WTC11 (cell line): ENCODE data around the gene FOXD1. TPM values are rescaled to one million over a fixed set of nuclear protein-coding genes. Genes with fewer than 3 reads are reported as not detected.

Experiments
- ATAC-seq: fragments of 200-7000 bp; cut with Tn5 transposase; 2 replicates; pipeline ENCODE4 v1.10.0; 2021; ENCODE audit warnings: mild to moderate bottlenecking, moderate library complexity
- CTCF ChIA-PET: fragments of 300-600 bp; sonication (Branson Sonifier 250); formaldehyde crosslinking; loops from one replicate; lab custom pipeline; 2021; ENCODE audit warnings: antibody characterized with exemption; lab: Charles Lee
- POLR2A ChIA-PET: fragments of 350-600 bp; sonication (Branson Sonifier 250); formaldehyde crosslinking; loops from one replicate; lab custom pipeline; 2021; ENCODE audit warnings: antibody characterized with exemption; lab: Charles Lee
- DNase-seq: peaks from one replicate; pipeline ENCODE4 v3.0.0; 2021; ENCODE audit warnings: low spot score
- H3K27ac Mint-ChIP-seq: 2 replicates; pipeline ENCODE4 v1.8.0; 2021; ENCODE audit warnings: mixed read lengths
- H3K27me3 Mint-ChIP-seq: 2 replicates; pipeline ENCODE4 v1.8.0; 2021; ENCODE audit warnings: low read depth, mild to moderate bottlenecking, moderate library complexity, mixed read lengths
- H3K36me3 Mint-ChIP-seq: 2 replicates; pipeline ENCODE4 v1.8.0; 2021; ENCODE audit warnings: mixed read lengths
- H3K4me1 Mint-ChIP-seq: 2 replicates; pipeline ENCODE4 v1.8.0; 2022; ENCODE audit warnings: mixed read lengths
- H3K4me3 Mint-ChIP-seq: 2 replicates; pipeline ENCODE4 v1.8.0; 2021; ENCODE audit warnings: mild to moderate bottlenecking, moderate library complexity, mixed read lengths
- H3K9me3 Mint-ChIP-seq: 2 replicates; pipeline ENCODE4 v1.8.0; 2021; ENCODE audit warnings: mixed read lengths
- ATF1 ChIP-seq: sonication (generic); formaldehyde crosslinking; IDR thresholded peaks from 2 replicates; pipeline ENCODE4 v1.8.1; 2023; ENCODE audit warnings: mild to moderate bottlenecking, moderate library complexity, missing genetic modification reagents
- ATF2 ChIP-seq: sonication (generic); formaldehyde crosslinking; IDR thresholded peaks from 2 replicates; pipeline ENCODE4 v1.8.1; 2022; ENCODE audit warnings: low read depth, missing genetic modification reagents, borderline replicate concordance
- ETV6 ChIP-seq: sonication (generic); formaldehyde crosslinking; IDR thresholded peaks from 2 replicates; pipeline ENCODE4 v1.8.1; 2022; ENCODE audit warnings: mild to moderate bottlenecking, missing genetic modification reagents
- FOXK1 ChIP-seq: sonication (generic); formaldehyde crosslinking; IDR thresholded peaks from 2 replicates; pipeline ENCODE4 v1.8.0; 2022; ENCODE audit warnings: mild to moderate bottlenecking, moderate library complexity, missing genetic modification reagents
- KAT7 ChIP-seq: sonication (generic); formaldehyde crosslinking; IDR thresholded peaks from 2 replicates; pipeline ENCODE4 v1.8.1; 2023; ENCODE audit warnings: missing genetic modification reagents, mild to moderate bottlenecking, borderline replicate concordance
- SP1 ChIP-seq: sonication (generic); formaldehyde crosslinking; conservative IDR thresholded peaks from 2 replicates; pipeline ENCODE4 v1.8.1; 2022; ENCODE audit warnings: missing genetic modification reagents
- total RNA-seq: library from RNA; stranded (reverse); gene quantifications from 3 replicates; pipeline ENCODE4 v1.2.3, GENCODE V29; 2021
- TF ChIP-seq, protein P1 (sequence below): sonication (generic); formaldehyde crosslinking; IDR thresholded peaks from 2 replicates; pipeline ENCODE4 v1.8.0; 2022; ENCODE audit warnings: mild to moderate bottlenecking, missing genetic modification reagents
- TF ChIP-seq, protein P2 (sequence below): sonication (generic); formaldehyde crosslinking; IDR thresholded peaks from 2 replicates; pipeline ENCODE4 v1.8.1; 2023; ENCODE audit warnings: mild to moderate bottlenecking, missing genetic modification reagents, moderate library complexity
- TF ChIP-seq, protein P3 (sequence below): sonication (generic); formaldehyde crosslinking; IDR thresholded peaks from 2 replicates; pipeline ENCODE4 v1.8.0; 2022; ENCODE audit warnings: mild to moderate bottlenecking, missing genetic modification reagents
- TF ChIP-seq, protein P4 (sequence below): sonication (generic); formaldehyde crosslinking; IDR thresholded peaks from 2 replicates; pipeline ENCODE4 v1.8.0; 2022; ENCODE audit warnings: missing genetic modification reagents
- TF ChIP-seq, protein P5 (sequence below): sonication (generic); formaldehyde crosslinking; IDR thresholded peaks from 2 replicates; pipeline ENCODE4 v1.8.0; 2023; ENCODE audit warnings: missing genetic modification reagents, mild to moderate bottlenecking, borderline replicate concordance

FOXD1 gene
- total RNA-seq, 1 experiment from 2014 or later, result 10.3 TPM

- POLR2A ChIA-PET, result no interaction called here
- peak; percentile 59 for ATAC-seq
- H3K27ac Mint-ChIP-seq, result no peak overlapping the region
These were observed 4.6 kb downstream of the FOXD1 start for GRCh38 chr5:73443829-73444498.

More at GRCh38 chr5:73443829-73444498, 4.6 kb downstream of the FOXD1 start:
- TF ChIP-seq ETV6 (CRISPR knock-in tag), result 0 out of 2 replicates have a peak, but pooled peaks have one; percentile 64
- TF ChIP-seq, protein P1, sequence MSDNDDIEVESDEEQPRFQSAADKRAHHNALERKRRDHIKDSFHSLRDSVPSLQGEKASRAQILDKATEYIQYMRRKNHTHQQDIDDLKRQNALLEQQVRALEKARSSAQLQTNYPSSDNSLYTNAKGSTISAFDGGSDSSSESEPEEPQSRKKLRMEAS (CRISPR knock-in tag), result peak; percentile 56; the same call in 1 of the 2 replicates
- TF ChIP-seq ATF1 (CRISPR knock-in tag), result no peak
- TF ChIP-seq, protein P2, sequence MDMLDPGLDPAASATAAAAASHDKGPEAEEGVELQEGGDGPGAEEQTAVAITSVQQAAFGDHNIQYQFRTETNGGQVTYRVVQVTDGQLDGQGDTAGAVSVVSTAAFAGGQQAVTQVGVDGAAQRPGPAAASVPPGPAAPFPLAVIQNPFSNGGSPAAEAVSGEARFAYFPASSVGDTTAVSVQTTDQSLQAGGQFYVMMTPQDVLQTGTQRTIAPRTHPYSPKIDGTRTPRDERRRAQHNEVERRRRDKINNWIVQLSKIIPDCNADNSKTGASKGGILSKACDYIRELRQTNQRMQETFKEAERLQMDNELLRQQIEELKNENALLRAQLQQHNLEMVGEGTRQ (CRISPR knock-in tag), result no peak
- TF ChIP-seq SP1, result 0 out of 2 replicates have a peak, but pooled peaks have one; percentile 39
- peak; percentile 58; the same call in 1 of the 2 replicates for TF ChIP-seq FOXK1 (CRISPR knock-in tag)
- TF ChIP-seq, protein P3, sequence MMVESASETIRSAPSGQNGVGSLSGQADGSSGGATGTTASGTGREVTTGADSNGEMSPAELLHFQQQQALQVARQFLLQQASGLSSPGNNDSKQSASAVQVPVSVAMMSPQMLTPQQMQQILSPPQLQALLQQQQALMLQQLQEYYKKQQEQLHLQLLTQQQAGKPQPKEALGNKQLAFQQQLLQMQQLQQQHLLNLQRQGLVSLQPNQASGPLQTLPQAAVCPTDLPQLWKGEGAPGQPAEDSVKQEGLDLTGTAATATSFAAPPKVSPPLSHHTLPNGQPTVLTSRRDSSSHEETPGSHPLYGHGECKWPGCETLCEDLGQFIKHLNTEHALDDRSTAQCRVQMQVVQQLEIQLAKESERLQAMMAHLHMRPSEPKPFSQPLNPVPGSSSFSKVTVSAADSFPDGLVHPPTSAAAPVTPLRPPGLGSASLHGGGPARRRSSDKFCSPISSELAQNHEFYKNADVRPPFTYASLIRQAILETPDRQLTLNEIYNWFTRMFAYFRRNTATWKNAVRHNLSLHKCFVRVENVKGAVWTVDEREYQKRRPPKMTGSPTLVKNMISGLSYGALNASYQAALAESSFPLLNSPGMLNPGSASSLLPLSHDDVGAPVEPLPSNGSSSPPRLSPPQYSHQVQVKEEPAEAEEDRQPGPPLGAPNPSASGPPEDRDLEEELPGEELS (CRISPR knock-in tag), result peak; percentile 91; the same call in 1 of the 2 replicates
- TF ChIP-seq, protein P4, sequence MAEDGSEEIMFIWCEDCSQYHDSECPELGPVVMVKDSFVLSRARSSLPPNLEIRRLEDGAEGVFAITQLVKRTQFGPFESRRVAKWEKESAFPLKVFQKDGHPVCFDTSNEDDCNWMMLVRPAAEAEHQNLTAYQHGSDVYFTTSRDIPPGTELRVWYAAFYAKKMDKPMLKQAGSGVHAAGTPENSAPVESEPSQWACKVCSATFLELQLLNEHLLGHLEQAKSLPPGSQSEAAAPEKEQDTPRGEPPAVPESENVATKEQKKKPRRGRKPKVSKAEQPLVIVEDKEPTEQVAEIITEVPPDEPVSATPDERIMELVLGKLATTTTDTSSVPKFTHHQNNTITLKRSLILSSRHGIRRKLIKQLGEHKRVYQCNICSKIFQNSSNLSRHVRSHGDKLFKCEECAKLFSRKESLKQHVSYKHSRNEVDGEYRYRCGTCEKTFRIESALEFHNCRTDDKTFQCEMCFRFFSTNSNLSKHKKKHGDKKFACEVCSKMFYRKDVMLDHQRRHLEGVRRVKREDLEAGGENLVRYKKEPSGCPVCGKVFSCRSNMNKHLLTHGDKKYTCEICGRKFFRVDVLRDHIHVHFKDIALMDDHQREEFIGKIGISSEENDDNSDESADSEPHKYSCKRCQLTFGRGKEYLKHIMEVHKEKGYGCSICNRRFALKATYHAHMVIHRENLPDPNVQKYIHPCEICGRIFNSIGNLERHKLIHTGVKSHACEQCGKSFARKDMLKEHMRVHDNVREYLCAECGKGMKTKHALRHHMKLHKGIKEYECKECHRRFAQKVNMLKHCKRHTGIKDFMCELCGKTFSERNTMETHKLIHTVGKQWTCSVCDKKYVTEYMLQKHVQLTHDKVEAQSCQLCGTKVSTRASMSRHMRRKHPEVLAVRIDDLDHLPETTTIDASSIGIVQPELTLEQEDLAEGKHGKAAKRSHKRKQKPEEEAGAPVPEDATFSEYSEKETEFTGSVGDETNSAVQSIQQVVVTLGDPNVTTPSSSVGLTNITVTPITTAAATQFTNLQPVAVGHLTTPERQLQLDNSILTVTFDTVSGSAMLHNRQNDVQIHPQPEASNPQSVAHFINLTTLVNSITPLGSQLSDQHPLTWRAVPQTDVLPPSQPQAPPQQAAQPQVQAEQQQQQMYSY, result peak; percentile 89; the same call in 1 of the 2 replicates
- TF ChIP-seq, protein P5, sequence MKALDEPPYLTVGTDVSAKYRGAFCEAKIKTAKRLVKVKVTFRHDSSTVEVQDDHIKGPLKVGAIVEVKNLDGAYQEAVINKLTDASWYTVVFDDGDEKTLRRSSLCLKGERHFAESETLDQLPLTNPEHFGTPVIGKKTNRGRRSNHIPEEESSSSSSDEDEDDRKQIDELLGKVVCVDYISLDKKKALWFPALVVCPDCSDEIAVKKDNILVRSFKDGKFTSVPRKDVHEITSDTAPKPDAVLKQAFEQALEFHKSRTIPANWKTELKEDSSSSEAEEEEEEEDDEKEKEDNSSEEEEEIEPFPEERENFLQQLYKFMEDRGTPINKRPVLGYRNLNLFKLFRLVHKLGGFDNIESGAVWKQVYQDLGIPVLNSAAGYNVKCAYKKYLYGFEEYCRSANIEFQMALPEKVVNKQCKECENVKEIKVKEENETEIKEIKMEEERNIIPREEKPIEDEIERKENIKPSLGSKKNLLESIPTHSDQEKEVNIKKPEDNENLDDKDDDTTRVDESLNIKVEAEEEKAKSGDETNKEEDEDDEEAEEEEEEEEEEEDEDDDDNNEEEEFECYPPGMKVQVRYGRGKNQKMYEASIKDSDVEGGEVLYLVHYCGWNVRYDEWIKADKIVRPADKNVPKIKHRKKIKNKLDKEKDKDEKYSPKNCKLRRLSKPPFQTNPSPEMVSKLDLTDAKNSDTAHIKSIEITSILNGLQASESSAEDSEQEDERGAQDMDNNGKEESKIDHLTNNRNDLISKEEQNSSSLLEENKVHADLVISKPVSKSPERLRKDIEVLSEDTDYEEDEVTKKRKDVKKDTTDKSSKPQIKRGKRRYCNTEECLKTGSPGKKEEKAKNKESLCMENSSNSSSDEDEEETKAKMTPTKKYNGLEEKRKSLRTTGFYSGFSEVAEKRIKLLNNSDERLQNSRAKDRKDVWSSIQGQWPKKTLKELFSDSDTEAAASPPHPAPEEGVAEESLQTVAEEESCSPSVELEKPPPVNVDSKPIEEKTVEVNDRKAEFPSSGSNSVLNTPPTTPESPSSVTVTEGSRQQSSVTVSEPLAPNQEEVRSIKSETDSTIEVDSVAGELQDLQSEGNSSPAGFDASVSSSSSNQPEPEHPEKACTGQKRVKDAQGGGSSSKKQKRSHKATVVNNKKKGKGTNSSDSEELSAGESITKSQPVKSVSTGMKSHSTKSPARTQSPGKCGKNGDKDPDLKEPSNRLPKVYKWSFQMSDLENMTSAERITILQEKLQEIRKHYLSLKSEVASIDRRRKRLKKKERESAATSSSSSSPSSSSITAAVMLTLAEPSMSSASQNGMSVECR (CRISPR knock-in tag), result peak; percentile 55; the same call in 1 of the 2 replicates
- TF ChIP-seq KAT7 (CRISPR knock-in tag), result no peak
- TF ChIP-seq ATF2, result no peak
- H3K36me3 Mint-ChIP-seq, result no peaks in the 10 kb centered on the region
- peak; percentile 82 for DNase-seq
- H3K4me1 Mint-ChIP-seq, result peaks cover 43% of the 10 kb centered on the region
- H3K27me3 Mint-ChIP-seq, result peaks cover 93% of the 10 kb centered on the region
- H3K9me3 Mint-ChIP-seq, result no peaks in the 10 kb centered on the region
- peak overlapping the region; percentile 66 for H3K4me3 Mint-ChIP-seq
- CTCF ChIA-PET, result interaction anchor here (0.7 to 1.7 kb wide), 8 partner anchors 11 to 210 kb away, joined by 3 to 6 read pairs (median 4); no protein-coding TSS in a partner anchor
